Measurements from ENCODE around the gene FAM117A. TPM values are rescaled to one million over a fixed set of nuclear protein-coding genes. Genes with fewer than 3 reads are reported as not detected.

Gene FAM117A
- total RNA-seq, 1 donor = 1.1 TPM

- no peak for TF ChIP-seq CTCF (IDR thresholded peaks at IDR 0.05; ENCODE audit: insufficient read depth, low read length)
- H3K4me3 ChIP-seq (ENCODE audit: low read depth, low read length) = peak overlapping the region; percentile 73
- peak; percentile 25 for DNase-seq (ENCODE audit: low read depth)
Measured at GRCh38 chr17:49708515-49709183, 55.3 kb downstream of the FAM117A start.

- TF ChIP-seq CTCF (IDR thresholded peaks at IDR 0.05; ENCODE audit: insufficient read depth, low read length) = peak; percentile 95
- peak within 1 kb of the TSS; percentile 95 for H3K4me3 ChIP-seq (ENCODE audit: low read depth, low read length)
- DNase-seq (ENCODE audit: low read depth) = peak; percentile 99
Measured at GRCh38 chr17:49707608-49708514, 56.1 kb downstream of the FAM117A start, which contains the start of gene SLC35B1. Gene SLC35B1, minus strand, starts transcription at chr17:49707964. Its CDS starts 131 bp downstream, at chr17:49707833.

GRCh38 chr17:49707246-49707607 lies 56.7 kb downstream of the FAM117A start:
- peak; percentile 9 for TF ChIP-seq CTCF (IDR thresholded peaks at IDR 0.05; ENCODE audit: insufficient read depth, low read length)
- H3K4me3 ChIP-seq (ENCODE audit: low read depth, low read length) = peak overlapping the region; percentile 95
- peak; percentile 20 for DNase-seq (ENCODE audit: low read depth)

- H3K4me3 ChIP-seq (ENCODE audit: low read depth, low read length) = no peak overlapping the region
- no peak for TF ChIP-seq CTCF (IDR thresholded peaks at IDR 0.05; ENCODE audit: insufficient read depth, low read length)
- no peak for DNase-seq (ENCODE audit: low read depth)
Measured at GRCh38 chr17:49705254-49705653, 58.7 kb downstream of the FAM117A start.

GRCh38 chr17:49703557-49704277 lies 60.2 kb downstream of the FAM117A start:
- peak; percentile 32 for TF ChIP-seq CTCF (IDR thresholded peaks at IDR 0.05; ENCODE audit: insufficient read depth, low read length)
- H3K4me3 ChIP-seq (ENCODE audit: low read depth, low read length) = no peak overlapping the region
- peak; percentile 52 for DNase-seq (ENCODE audit: low read depth)

- H3K4me3 ChIP-seq (ENCODE audit: low read depth, low read length) = no peak overlapping the region
- TF ChIP-seq CTCF (IDR thresholded peaks at IDR 0.05; ENCODE audit: insufficient read depth, low read length) = no peak
- no peak for DNase-seq (ENCODE audit: low read depth)
Measured at GRCh38 chr17:49700960-49701359, 63.0 kb downstream of the FAM117A start.

Measured in fibroblast of the aortic adventitia (primary cell).